SU-DHL-6 (cell line): ENCODE data around the gene SNED1.

Experiments used
- CTCF ChIP-seq: fragments of 200-600 bp; sonication (generic); IDR thresholded peaks from one replicate; pipeline ENCODE4 v1.5.1; 2017; ENCODE audit warnings: antibody characterized with exemption, mild to moderate bottlenecking, low read length, moderate library complexity; ENCODE audit not compliant: insufficient read depth, poor library complexity, severe bottlenecking
- EZH2phosphoT487 ChIP-seq: fragments of 200-600 bp; sonication (generic), shearing (Covaris generic); conservative IDR thresholded peaks from 2 replicates; pipeline ENCODE4 v1.6.1; 2018; ENCODE audit warnings: mild to moderate bottlenecking, antibody characterized with exemption, low read length, moderate library complexity, mixed read lengths

- TF ChIP-seq CTCF (no peak), EZH2phosphoT487 (no peak)
These were observed 64.1 kb downstream of the SNED1 start for GRCh38 chr2:241062389-241063092.
